ENCODE measurements around the gene JPH2. TPM values are rescaled to one million over a fixed set of nuclear protein-coding genes. Genes with fewer than 3 reads are reported as not detected.

JPH2 gene
- total RNA-seq, 6 donors from 2014 or later = 3.5 to 9.2 (median 5.0) TPM

DNA sequence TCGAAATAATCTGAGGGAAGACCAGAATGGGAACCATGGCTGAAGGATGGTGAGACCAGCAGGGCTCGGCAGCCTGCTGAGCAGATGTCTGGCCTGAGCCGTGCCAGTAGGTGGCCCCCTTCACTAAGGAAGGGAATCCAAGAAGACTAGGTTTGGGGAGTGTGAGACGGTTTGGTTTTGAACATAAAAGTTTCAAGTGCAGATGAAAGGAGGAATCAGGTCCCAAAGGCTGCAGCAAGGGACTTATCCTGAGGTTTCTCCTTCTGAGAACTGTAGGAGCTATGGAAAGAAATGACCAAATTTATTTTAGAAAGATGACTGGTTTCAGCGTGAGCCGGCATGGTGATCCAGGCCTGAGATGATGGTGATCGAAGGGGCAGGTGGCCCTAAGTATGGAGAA is 28.1 kb upstream of the JPH2 start:
- DNase-seq = peak in 1 of 2 donors; percentile 50
- no peaks in the 10 kb centered on the region for H3K36me3 ChIP-seq
- peaks cover 17 to 32% (median 23%) of the 10 kb centered on the region in 4 donors for H3K4me1 ChIP-seq
- H3K27ac ChIP-seq = no peak overlapping the region
- no peaks in the 10 kb centered on the region for H3K27me3 ChIP-seq
- no peaks in the 10 kb centered on the region for H3K9me3 ChIP-seq
- TF ChIP-seq, protein P1, sequence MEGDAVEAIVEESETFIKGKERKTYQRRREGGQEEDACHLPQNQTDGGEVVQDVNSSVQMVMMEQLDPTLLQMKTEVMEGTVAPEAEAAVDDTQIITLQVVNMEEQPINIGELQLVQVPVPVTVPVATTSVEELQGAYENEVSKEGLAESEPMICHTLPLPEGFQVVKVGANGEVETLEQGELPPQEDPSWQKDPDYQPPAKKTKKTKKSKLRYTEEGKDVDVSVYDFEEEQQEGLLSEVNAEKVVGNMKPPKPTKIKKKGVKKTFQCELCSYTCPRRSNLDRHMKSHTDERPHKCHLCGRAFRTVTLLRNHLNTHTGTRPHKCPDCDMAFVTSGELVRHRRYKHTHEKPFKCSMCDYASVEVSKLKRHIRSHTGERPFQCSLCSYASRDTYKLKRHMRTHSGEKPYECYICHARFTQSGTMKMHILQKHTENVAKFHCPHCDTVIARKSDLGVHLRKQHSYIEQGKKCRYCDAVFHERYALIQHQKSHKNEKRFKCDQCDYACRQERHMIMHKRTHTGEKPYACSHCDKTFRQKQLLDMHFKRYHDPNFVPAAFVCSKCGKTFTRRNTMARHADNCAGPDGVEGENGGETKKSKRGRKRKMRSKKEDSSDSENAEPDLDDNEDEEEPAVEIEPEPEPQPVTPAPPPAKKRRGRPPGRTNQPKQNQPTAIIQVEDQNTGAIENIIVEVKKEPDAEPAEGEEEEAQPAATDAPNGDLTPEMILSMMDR (IDR thresholded peaks at IDR 0.05) = peak; percentile 20 to 69 (median 64)
- no peak for TF ChIP-seq EP300 (IDR thresholded peaks at IDR 0.05)
- ATAC-seq (ENCODE audit: low FRiP score in 2 of 2) = no peak
- no peak overlapping the region for H3K4me3 ChIP-seq
- 52 to 56% methylated on average over 7 of the region's 7 CpGs for WGBS, 2 donors

- no peaks in the 10 kb centered on the region for H3K36me3 ChIP-seq
- no peak overlapping the region for H3K27ac ChIP-seq
- no peak overlapping the region for H3K4me3 ChIP-seq
- TF ChIP-seq, protein P1 (IDR thresholded peaks at IDR 0.05) = no peak
- TF ChIP-seq POLR2A (IDR thresholded peaks at IDR 0.05) = no peak
- no peak for TF ChIP-seq POLR2AphosphoS5 (IDR thresholded peaks at IDR 0.05)
- ATAC-seq (ENCODE audit: low FRiP score in 2 of 2) = no peak
- H3K9me3 ChIP-seq = no peaks in the 10 kb centered on the region
- H3K4me1 ChIP-seq = peaks cover 29 to 37% (median 33%) of the 10 kb centered on the region in 4 donors
- WGBS, 2 donors = 53 to 77% methylated on average over 4 of the region's 4 CpGs
- DNase-seq = no peak
- no peaks in the 10 kb centered on the region for H3K27me3 ChIP-seq
Measured at GRCh38 chr20:44212792-44213191, 25.8 kb upstream of the JPH2 start.

GRCh38 chr20:44211177-44212039 is 24.4 kb upstream of the JPH2 start:
- Histone ChIP-seq H3K27me3 (no peaks in the 10 kb centered on the region), H3K4me3 (peak overlapping the region; percentile 53 to 98 (median 81)), H3K4me1 (peaks cover 34 to 40% (median 38%) of the 10 kb centered on the region in 4 donors), H3K36me3 (peaks cover 0 to 3% (median 2%) of the 10 kb centered on the region in 4 donors), H3K9me3 (no peaks in the 10 kb centered on the region), H3K27ac (peak overlapping the region; percentile 94 to 99 (median 95))
- no peak for ATAC-seq (ENCODE audit: low FRiP score in 2 of 2)
- 12 to 24% methylated on average over 12 to 24 of the region's 24 CpGs for WGBS, 2 donors
- DNase-seq = peak in 1 of 2 donors; percentile 43
- TF ChIP-seq, protein P1 (IDR thresholded peaks at IDR 0.05) = peak in 1 of 6 experiments; percentile 6
- TF ChIP-seq EP300 (IDR thresholded peaks at IDR 0.05) (no peak), POLR2A (IDR thresholded peaks at IDR 0.05) (no peak)

DNA sequence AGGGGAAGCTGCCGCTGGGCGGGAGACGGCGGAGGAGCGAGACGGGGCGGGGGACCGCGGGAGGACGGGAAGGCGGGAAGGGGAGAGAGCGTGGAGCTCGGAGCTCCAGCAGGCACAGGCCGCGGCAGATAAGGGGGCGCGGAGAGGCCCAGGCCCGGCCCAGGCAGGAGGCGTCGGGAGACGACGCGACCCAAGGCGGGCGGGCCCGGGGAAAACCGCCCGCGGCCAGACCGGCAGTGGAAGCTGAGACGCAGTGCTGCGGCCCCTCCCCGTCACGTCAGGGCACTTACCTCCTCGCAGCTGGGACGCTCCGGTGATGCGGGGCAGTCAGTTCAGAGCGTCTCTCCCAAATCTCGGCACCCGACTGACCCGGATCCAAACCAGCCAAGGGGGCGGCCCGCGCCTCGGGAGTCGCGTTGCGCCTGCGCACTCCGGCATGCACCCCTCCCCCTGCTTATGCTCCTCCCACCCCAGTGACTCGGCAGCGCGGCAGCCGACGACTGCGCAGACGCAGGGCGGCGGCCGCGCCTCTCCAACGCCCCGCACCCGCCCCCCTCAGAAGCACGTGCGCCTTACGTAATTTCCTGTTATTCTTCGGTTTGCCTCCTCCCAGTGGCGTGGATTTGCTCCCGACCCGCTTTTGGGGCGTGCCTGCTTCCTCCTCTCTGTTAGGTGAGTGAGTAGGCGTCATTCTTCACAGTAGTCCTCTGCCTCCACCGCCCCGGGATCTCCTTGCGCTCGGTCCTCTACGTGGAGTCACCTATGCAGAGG is 23.6 kb upstream of the JPH2 start, which contains the start of gene OSER1:
OSER1 (minus strand) TSS at position 366 of the 771 bp plus-strand sequence. CDS start 3,814 bp downstream, outside the sequence.
- WGBS, 2 donors = 0% methylated on average over 34 to 76 of the region's 79 CpGs
- Histone ChIP-seq H3K27ac (peak within 1 kb of the TSS; percentile 94 to 99 (median 95)), H3K27me3 (no peaks in the 10 kb centered on the region), H3K4me3 (peak within 1 kb of the TSS; percentile 64 to 98 (median 81)), H3K4me1 (peaks cover 34 to 42% (median 39%) of the 10 kb centered on the region in 4 donors), H3K36me3 (peaks cover 0 to 12% (median 4%) of the 10 kb centered on the region in 4 donors), H3K9me3 (no peaks in the 10 kb centered on the region)
- peak; percentile 99 for DNase-seq
- TF ChIP-seq POLR2A (IDR thresholded peaks at IDR 0.05) (peak; percentile 39 to 95 (median 79)), EP300 (IDR thresholded peaks at IDR 0.05) (peak in 2 of 4 donors; percentile 51 to 87), POLR2AphosphoS5 (IDR thresholded peaks at IDR 0.05) (peak; percentile 67 to 98)
- TF ChIP-seq, protein P1 (IDR thresholded peaks at IDR 0.05) = peak in 4 of 6 experiments; percentile 9 to 27 (median 22)
- peak; percentile 96 to 98 for ATAC-seq (ENCODE audit: low FRiP score in 2 of 2)
